HepG2 (cell line): ENCODE data around the gene ATP13A4. TPM values are rescaled to one million over a fixed set of nuclear protein-coding genes. Genes with fewer than 3 reads are reported as not detected.

ENCODE experiments used
- ATAC-seq: fragments of 200-7000 bp; cut with Tn5 transposase; 3 replicates; pipeline ENCODE4 v1.9.1; 2020; ENCODE audit warnings: mild to moderate bottlenecking, moderate library complexity
- BruUV-seq: library from RNA; stranded (reverse); fragments of 400-500 nt; replicated peaks from 2 replicates; lab custom pipeline; 2021; lab: Mats Ljungman, UMichigan
- CTCF ChIA-PET: fragments of 300-600 bp; formaldehyde crosslinking; extraction: SDS; loops from one replicate; lab custom pipeline; 2021; ENCODE audit warnings: low total read pairs, inconsistent platforms, low intra/inter-chr PET ratio; lab: Yijun Ruan, JAX
- POLR2A ChIA-PET: fragments of 350-600 bp; sonication (Branson Sonifier 250); formaldehyde crosslinking; loops from one replicate; lab custom pipeline; 2020; ENCODE audit warnings: antibody characterized with exemption, inconsistent platforms; lab: Yijun Ruan, JAX
- DNase-seq: peaks from one replicate; pipeline ENCODE4 v3.0.0-alpha.2; 2015; ENCODE audit warnings: low spot score
- FAIRE-seq: peaks from 3 replicates; lab custom pipeline; 2011; peaks lifted over from hg19 to GRCh38; lab: Jason Lieb, UNC
- H2AFZ ChIP-seq: one replicate; pipeline ENCODE4 v1.6.1; 2011; ENCODE audit warnings: low read length, inconsistent platforms
- H3K27ac ChIP-seq: fragments of 300-600 bp; 3 replicates; pipeline ENCODE4 v1.8.0; 2011; ENCODE audit warnings: mixed run types, mild to moderate bottlenecking, mixed read lengths, low read length, inconsistent platforms; ENCODE audit not compliant: insufficient read depth; ENCODE audit errors: extremely low read length
- H3K27me3 ChIP-seq, 2 experiments: fragments of 200-600 bp in 1 of 2; 2 replicates in 1 of 2; 3 replicates in 1 of 2; pipeline versions ENCODE4 v1.6.0 to v1.8.0; 2011; ENCODE audit warnings: low read length in 2 of 2, mild to moderate bottlenecking in 2 of 2, moderate library complexity in 2 of 2, inconsistent platforms in 1 of 2; ENCODE audit not compliant: insufficient read depth in 2 of 2, control insufficient read depth in 1 of 2
- H3K36me3 ChIP-seq, 2 experiments: fragments of 200-600 bp in 1 of 2; replicated peaks in 1 of 2; 2 replicates in 1 of 2; 3 replicates in 1 of 2; pipeline versions ENCODE4 v1.5.1 to v1.8.0; 2011; ENCODE audit warnings: low read length in 2 of 2, inconsistent platforms in 1 of 2; ENCODE audit not compliant: insufficient read depth in 2 of 2, control insufficient read depth in 1 of 2
- H3K4me1 ChIP-seq: 2 replicates; pipeline ENCODE4 v1.5.1; 2012; ENCODE audit warnings: low read length, inconsistent platforms; ENCODE audit not compliant: insufficient read depth
- H3K4me2 ChIP-seq: 2 replicates; pipeline ENCODE4 v1.6.0; 2011; ENCODE audit warnings: low read depth, low read length, inconsistent platforms
- H3K4me3 ChIP-seq, 3 experiments: fragments of 200-600 bp in 1 of 3; sonication (generic), shearing (Covaris generic) in 1 of 3; replicated peaks in 1 of 3; 2 replicates each; pipeline ENCODE4 v1.5.1; 2011 to 2016; ENCODE audit warnings: low read length in 3 of 3, inconsistent platforms in 2 of 3, low read depth in 2 of 3, mild to moderate bottlenecking in 2 of 3, control low read depth in 1 of 3, mixed read lengths in 1 of 3; ENCODE audit not compliant: insufficient read depth in 1 of 3
- H3K79me2 ChIP-seq: one replicate; pipeline ENCODE4 v1.6.1; 2011; ENCODE audit warnings: low read length, inconsistent platforms; ENCODE audit not compliant: insufficient read depth
- H3K9ac ChIP-seq: 2 replicates; pipeline ENCODE4 v1.6.0; 2011; ENCODE audit warnings: mild to moderate bottlenecking, low read depth, low read length, inconsistent platforms; ENCODE audit not compliant: insufficient read depth
- H3K9me3 ChIP-seq: 2 replicates; pipeline ENCODE4 v1.5.1; 2012; ENCODE audit warnings: mild to moderate bottlenecking, low read length
- H4K20me1 ChIP-seq: 2 replicates; pipeline ENCODE4 v1.6.0; 2011; ENCODE audit warnings: inconsistent platforms, mild to moderate bottlenecking, low read length, moderate library complexity; ENCODE audit not compliant: insufficient read depth
- BRCA1 ChIP-seq: sonication (generic); formaldehyde crosslinking; IDR thresholded peaks from 2 replicates; pipeline ENCODE4 v1.4.0; 2020; ENCODE audit warnings: missing genetic modification reagents
- ETV6 ChIP-seq: sonication (generic); formaldehyde crosslinking; conservative IDR thresholded peaks from 2 replicates; pipeline ENCODE4 v1.4.0; 2020; ENCODE audit warnings: missing genetic modification reagents
- GTF2F1 ChIP-seq: fragments of 150-350 bp; IDR thresholded peaks from 2 replicates; pipeline ENCODE4 v1.6.1; 2014; ENCODE audit warnings: low read length
- HMGA1 ChIP-seq: sonication (generic); formaldehyde crosslinking; conservative IDR thresholded peaks from 2 replicates; pipeline ENCODE4 v1.4.0; 2020; ENCODE audit warnings: missing genetic modification reagents
- PATZ1 ChIP-seq: sonication (generic); formaldehyde crosslinking; IDR thresholded peaks from 2 replicates; pipeline ENCODE4 v1.4.0; 2020; ENCODE audit warnings: missing genetic modification reagents
- SP5 ChIP-seq: IDR thresholded peaks from 2 replicates; pipeline ENCODE4 v1.6.1; 2016; ENCODE audit warnings: low read depth, borderline replicate concordance
- ZNF549 ChIP-seq: sonication (generic); formaldehyde crosslinking; IDR thresholded peaks from 2 replicates; pipeline ENCODE4 v1.5.0; 2020; ENCODE audit warnings: missing genetic modification reagents
- WGBS: methylation state at CpG from one replicate; pipeline ENCODE4 v1.1.6; 2017; ENCODE audit warnings: low lambda C conversion rate; 5-methylcytosine and 5-hydroxymethylcytosine counted together
- in situ Hi-C: cut with HindIII; loops from 2 replicates; pipeline ENCODE4 v1.10.0; 2017; ENCODE audit warnings: low pct_unique_long_range_greater_than_20kb; ENCODE audit not compliant: extremely low pct_ligation_motif_present
- intact Hi-C: fragments of 100-400 bp; cut with micrococcal nuclease; formaldehyde crosslinking; loops from one replicate; pipeline ENCODE4 v1.10.0; 2022; ENCODE audit not compliant: unreplicated experiment
- polyA plus RNA-seq, 8 experiments: library from polyadenylated mRNA; depleted of rRNA in 3 of 8; stranded (reverse) in 7 of 8; unstranded in 1 of 8; fragments of >200 nt; fragmentation: Illumina TruSeq in 4 of 8; extraction: Trizol in 4 of 8; gene quantifications; 2 replicates each; pipeline versions ENCODE4 v1.2.1 to v1.2.3, GENCODE V29; 2011 to 2016; ENCODE audit warnings: low read depth in 4 of 8, missing spikeins in 1 of 8, mixed read lengths in 1 of 8; ENCODE audit not compliant: insufficient read depth in 1 of 8
- total RNA-seq, 5 experiments: library from RNA; depleted of rRNA; stranded (reverse); fragments of >200 nt; fragmentation: Illumina TruSeq; extraction: Trizol; gene quantifications; 2 replicates each; pipeline ENCODE4 v1.2.3, GENCODE V29; 2016; ENCODE audit warnings: low read depth in 1 of 5

The ATP13A4 gene
- total and polyA plus RNA-seq, 2 of the 13 experiments (the other 11 are each of a cell fraction or from before 2014, with no cell fraction given), result 0.01 to 0.07 TPM

DNA sequence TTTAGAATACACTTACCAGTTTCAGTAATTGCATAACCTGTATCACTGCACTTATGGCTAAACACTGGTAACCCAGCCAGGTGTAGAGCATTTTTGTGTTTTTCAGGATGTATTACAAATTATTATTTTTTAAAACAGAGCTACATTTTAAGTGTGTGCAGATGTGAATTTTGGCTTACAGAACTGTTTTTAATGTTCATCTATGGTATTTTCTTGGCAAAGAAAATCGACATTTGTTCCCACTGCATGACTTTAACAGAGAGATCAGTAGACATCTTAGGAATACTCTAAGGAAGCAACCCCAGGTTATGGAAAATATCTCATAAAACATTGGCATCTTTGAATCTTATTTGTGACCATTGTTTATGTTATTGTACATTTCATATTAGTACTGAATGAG lies 73.3 kb downstream of the ATP13A4 start:
- intact Hi-C loops, result no loop called here
- no peak for FAIRE-seq

DNA sequence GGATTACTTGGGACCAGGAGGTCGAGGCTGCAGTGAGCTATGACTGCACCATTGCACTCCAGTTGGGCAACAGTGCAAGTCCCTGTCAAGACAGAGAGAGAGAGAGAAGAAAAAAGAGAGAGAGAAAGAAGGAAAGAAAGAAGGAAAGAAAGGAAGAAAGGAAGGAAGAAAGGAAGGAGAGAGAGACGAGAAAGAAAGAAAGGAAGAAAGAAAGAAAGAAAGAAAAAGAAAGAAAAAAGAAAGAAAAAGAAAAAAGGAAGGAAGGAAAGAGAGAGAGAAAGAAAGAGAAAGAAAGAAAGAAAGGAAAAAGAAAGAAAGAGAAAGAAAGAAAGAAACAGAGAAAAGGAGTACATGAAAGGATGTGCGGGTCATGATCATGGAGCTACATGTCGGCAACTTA lies 80.2 kb downstream of the ATP13A4 start:
- Histone ChIP-seq H3K4me1 (no peaks in the 10 kb centered on the region), H3K4me3 (no peak overlapping the region), H3K9me3 (no peaks in the 10 kb centered on the region), H3K4me2 (no peak overlapping the region), H3K27me3 (no peaks in the 10 kb centered on the region), H3K79me2 (no peaks in the 10 kb centered on the region), H3K36me3 (no peaks in the 10 kb centered on the region), H3K9ac (no peak overlapping the region), H4K20me1 (no peaks in the 10 kb centered on the region), H2AFZ (no peak overlapping the region), H3K27ac (no peak overlapping the region)
- TF ChIP-seq PATZ1 (CRISPR knock-in tag), result no peak
- FAIRE-seq (no peak), ATAC-seq (no peak), DNase-seq (no peak)
- no TSS peak for BruUV-seq
- intact Hi-C loops, result no loop called here
- in situ Hi-C loops, result loop anchor here (25.0 kb wide), 1 partner anchor 662 kb away; no protein-coding TSS in a partner anchor
- CTCF ChIA-PET, result no interaction called here
- 43% methylated on average over 4 of the region's 4 CpGs for WGBS
- POLR2A ChIA-PET, result no interaction called here

More for the DNA sequence above, 73.3 kb downstream of the ATP13A4 start:
- Histone ChIP-seq H3K4me1 (no peaks in the 10 kb centered on the region), H3K4me3 (no peak overlapping the region), H3K27me3 (no peaks in the 10 kb centered on the region), H3K4me2 (no peak overlapping the region), H3K36me3 (no peaks in the 10 kb centered on the region), H3K9me3 (no peaks in the 10 kb centered on the region), H2AFZ (no peak overlapping the region), H3K79me2 (no peaks in the 10 kb centered on the region), H4K20me1 (no peaks in the 10 kb centered on the region), H3K9ac (no peak overlapping the region), H3K27ac (no peak overlapping the region)
- no peak for ATAC-seq
- 0% methylated on average over 1 of the region's 1 CpG for WGBS
- no peak for TF ChIP-seq ETV6 (CRISPR knock-in tag)
- no peak for TF ChIP-seq BRCA1 (CRISPR knock-in tag)
- no peak for TF ChIP-seq HMGA1 (CRISPR knock-in tag)
- no peak for TF ChIP-seq GTF2F1
- no peak for TF ChIP-seq SP5 (CRISPR knock-in tag)
- no peak for TF ChIP-seq ZNF549
- CTCF ChIA-PET, result no interaction called here
- no TSS peak for BruUV-seq
- POLR2A ChIA-PET, result no interaction called here
- DNase-seq, result no peak
- in situ Hi-C loops, result no loop called here
